CD14-positive monocyte (primary cell): ENCODE measurements around the gene FBXL13. TPM values are rescaled to one million over a fixed set of nuclear protein-coding genes. Genes with fewer than 3 reads are reported as not detected.

ENCODE experiments used
- DNase-seq, 3 donors: peaks; one replicate each; pipeline ENCODE4 v3.0.0-alpha.2; 2011 to 2022
- H2AFZ ChIP-seq: 2 replicates; pipeline ENCODE4 v1.6.0; 2012; ENCODE audit warnings: mild to moderate bottlenecking, low read depth, low read length, inconsistent platforms; ENCODE audit not compliant: insufficient read depth, poor library complexity, severe bottlenecking
- H3K27ac ChIP-seq, 2 donors: 1 replicate in 1 of 2; 2 replicates in 1 of 2; pipeline ENCODE4 v1.5.1; 2012 to 2013; ENCODE audit warnings: low read length in 2 of 2, control low read depth in 1 of 2, inconsistent platforms in 1 of 2, low read depth in 1 of 2, mild to moderate bottlenecking in 1 of 2
- H3K27me3 ChIP-seq, 2 donors: one replicate each; pipeline versions ENCODE4 v1.6.0 to v1.6.1; 2011 to 2013; ENCODE audit warnings: low read length in 2 of 2; ENCODE audit not compliant: control insufficient read depth in 2 of 2, insufficient read depth in 2 of 2
- H3K36me3 ChIP-seq, 2 donors: replicated peaks in 1 of 2; 1 replicate in 1 of 2; 2 replicates in 1 of 2; pipeline versions ENCODE4 v1.5.1 to v1.6.1; 2012 to 2013; ENCODE audit warnings: low read length in 2 of 2, control low read depth in 1 of 2, inconsistent platforms in 1 of 2, mild to moderate bottlenecking in 1 of 2; ENCODE audit not compliant: insufficient read depth in 2 of 2, control insufficient read depth in 1 of 2
- H3K4me1 ChIP-seq, 2 donors: 1 replicate in 1 of 2; 2 replicates in 1 of 2; pipeline versions ENCODE4 v1.5.1 to v1.6.1; 2012 to 2013; ENCODE audit warnings: low read length in 2 of 2, control low read depth in 1 of 2, inconsistent platforms in 1 of 2, mild to moderate bottlenecking in 1 of 2, moderate library complexity in 1 of 2; ENCODE audit not compliant: insufficient read depth in 2 of 2, control insufficient read depth in 1 of 2
- H3K4me2 ChIP-seq: replicated peaks from 2 replicates; pipeline ENCODE3; 2012; ENCODE audit warnings: low read length, moderate library complexity, mild to moderate bottlenecking; ENCODE audit not compliant: poor library complexity, severe bottlenecking; ENCODE audit errors: extremely low read depth
- H3K4me3 ChIP-seq, 3 experiments: fragments of 200-600 bp in 1 of 3; sonication (generic) in 1 of 3; replicated peaks in 1 of 3; 1 replicate in 2 of 3; 2 replicates in 1 of 3; pipeline ENCODE4 v1.5.1; 2011 to 2013; ENCODE audit warnings: low read length in 3 of 3, mild to moderate bottlenecking in 3 of 3, control low read depth in 2 of 3, low read depth in 2 of 3, inconsistent platforms in 1 of 3, moderate library complexity in 1 of 3
- H3K79me2 ChIP-seq: 2 replicates; pipeline ENCODE4 v1.6.0; 2012; ENCODE audit warnings: mild to moderate bottlenecking, control low read depth, inconsistent platforms, low read length, moderate library complexity; ENCODE audit not compliant: insufficient read depth
- H3K9ac ChIP-seq: 2 replicates; pipeline ENCODE4 v1.6.0; 2017; ENCODE audit warnings: low read length, mild to moderate bottlenecking; ENCODE audit not compliant: insufficient read depth, poor library complexity, severe bottlenecking
- H3K9me3 ChIP-seq, 2 donors: replicated peaks in 1 of 2; 1 replicate in 1 of 2; 2 replicates in 1 of 2; pipeline versions ENCODE4 v1.5.1 to v1.6.1; 2012 to 2013; ENCODE audit warnings: low read length in 2 of 2, control low read depth in 1 of 2; ENCODE audit not compliant: control insufficient read depth in 1 of 2, insufficient read depth in 1 of 2
- H4K20me1 ChIP-seq: 2 replicates; pipeline ENCODE4 v1.6.0; 2012; ENCODE audit warnings: mild to moderate bottlenecking, low read length, control low read depth, moderate library complexity; ENCODE audit not compliant: insufficient read depth
- H3K27ac Mint-ChIP-seq, 7 donors: one replicate each; pipeline ENCODE4 v1.8.0; 2020; ENCODE audit warnings: mild to moderate bottlenecking in 7 of 7, mixed read lengths in 7 of 7, moderate library complexity in 6 of 7, inconsistent platforms in 2 of 7
- H3K27me3 Mint-ChIP-seq, 3 donors: one replicate each; pipeline ENCODE4 v1.8.0; 2021 to 2022; ENCODE audit warnings: low read depth in 3 of 3, mild to moderate bottlenecking in 3 of 3, mixed read lengths in 3 of 3, moderate library complexity in 3 of 3, inconsistent platforms in 1 of 3
- H3K36me3 Mint-ChIP-seq, 2 donors: one replicate each; pipeline ENCODE4 v1.8.0; 2020; ENCODE audit warnings: mixed read lengths in 2 of 2, inconsistent platforms in 1 of 2, mild to moderate bottlenecking in 1 of 2
- H3K4me1 Mint-ChIP-seq: one replicate; pipeline ENCODE4 v1.8.0; 2020; ENCODE audit warnings: mild to moderate bottlenecking, mixed read lengths
- H3K4me3 Mint-ChIP-seq, 2 donors: one replicate each; pipeline ENCODE4 v1.8.0; 2020; ENCODE audit warnings: mild to moderate bottlenecking in 2 of 2, mixed read lengths in 2 of 2, moderate library complexity in 1 of 2
- H3K9me3 Mint-ChIP-seq, 7 donors: one replicate each; pipeline ENCODE4 v1.8.0; 2020 to 2022; ENCODE audit warnings: mixed read lengths in 7 of 7, mild to moderate bottlenecking in 6 of 7, moderate library complexity in 6 of 7, inconsistent platforms in 2 of 7
- CTCF ChIP-seq: fragments of 200-600 bp; IDR thresholded peaks from one replicate; pipeline ENCODE4 v1.8.0; 2022; ENCODE audit warnings: antibody characterized with exemption, mild to moderate bottlenecking
- WGBS: methylation state at CpG from one replicate; pipeline ENCODE4 v1.1.5; 2013; ENCODE audit warnings: missing lambda C conversion rate; ENCODE audit not compliant: insufficient coverage; 5-methylcytosine and 5-hydroxymethylcytosine counted together
- intact Hi-C, 2 donors: fragments of 100-400 bp; cut with micrococcal nuclease; formaldehyde crosslinking; loops; one replicate each; pipeline versions ENCODE4 v1.15.0 to v1.15.1; 2023
- polyA plus RNA-seq, 3 donors: library from polyadenylated mRNA; depleted of rRNA in 1 of 3; unstranded in 2 of 3; stranded (reverse) in 1 of 3; fragments of 300-500 nt in 2 of 3; fragments of >200 nt in 1 of 3; fragmentation: Illumina TruSeq in 2 of 3; gene quantifications; 1 replicate in 2 of 3; 2 replicates in 1 of 3; pipeline ENCODE4 v1.2.3, GENCODE V29; 2012 to 2021

Gene FBXL13
- polyA plus RNA-seq, 3 donors, result 0.05 TPM; not detected in 2

GRCh38 chr7:102875700-102876295 is 198.8 kb downstream of the FBXL13 start:
- Mint-ChIP-seq H3K27me3 (peaks cover 0 to 3% (median 2%) of the 10 kb centered on the region in 3 donors), H3K4me3 (no peak overlapping the region), H3K9me3 (peaks cover 0 to 3% (median 0%) of the 10 kb centered on the region in 7 donors), H3K27ac (peak overlapping the region in 2 of 7 donors; percentile 2 to 77), H3K4me1 (peaks cover 15% of the 10 kb centered on the region), H3K36me3 (peaks cover 0 to 4% of the 10 kb centered on the region in 2 donors)
- Histone ChIP-seq H3K27ac (no peak overlapping the region), H2AFZ (no peak overlapping the region), H3K4me1 (peaks cover 2 to 5% of the 10 kb centered on the region in 2 donors), H3K9me3 (no peaks in the 10 kb centered on the region), H3K4me2 (no peak overlapping the region), H4K20me1 (no peaks in the 10 kb centered on the region), H3K9ac (no peak overlapping the region), H3K27me3 (no peaks in the 10 kb centered on the region), H3K36me3 (no peaks in the 10 kb centered on the region), H3K79me2 (no peaks in the 10 kb centered on the region), H3K4me3 (no peak overlapping the region)
- intact Hi-C loops, result no loop called here
- peak in 2 of 3 donors; percentile 21 to 83 for DNase-seq
- WGBS, result 89% methylated on average over 3 of the region's 3 CpGs
- TF ChIP-seq CTCF, result no peak

GRCh38 chr7:102874966-102875365 is 199.6 kb downstream of the FBXL13 start:
- H2AFZ ChIP-seq, result no peak overlapping the region
- intact Hi-C loops, result no loop called here

More at GRCh38 chr7:102874966-102875365, 199.6 kb downstream of the FBXL13 start:
- Histone ChIP-seq H3K27me3 (no peaks in the 10 kb centered on the region), H3K4me3 (no peak overlapping the region), H3K36me3 (no peaks in the 10 kb centered on the region), H3K9me3 (no peaks in the 10 kb centered on the region), H3K9ac (no peak overlapping the region), H3K4me2 (no peak overlapping the region), H4K20me1 (no peaks in the 10 kb centered on the region), H3K4me1 (peaks cover 2 to 5% of the 10 kb centered on the region in 2 donors), H3K27ac (no peak overlapping the region), H3K79me2 (no peaks in the 10 kb centered on the region)
- TF ChIP-seq CTCF, result no peak
- H3K9me3 Mint-ChIP-seq, result peaks cover 0 to 3% (median 0%) of the 10 kb centered on the region in 7 donors
- peaks cover 15% of the 10 kb centered on the region for H3K4me1 Mint-ChIP-seq
- H3K36me3 Mint-ChIP-seq, result peaks cover 0 to 4% of the 10 kb centered on the region in 2 donors
- H3K27me3 Mint-ChIP-seq, result peaks cover 0 to 3% (median 2%) of the 10 kb centered on the region in 3 donors
- no CpG with 5 or more reads among the region's 1 CpG for WGBS
- H3K27ac Mint-ChIP-seq, result no peak overlapping the region
- H3K4me3 Mint-ChIP-seq, result no peak overlapping the region
- no peak for DNase-seq
